GM11168 (cell line): Measurements from ENCODE around the gene CTNNA2.

Experiments
- in situ Hi-C: fragments of 300-500 bp; cut with MboI; formaldehyde crosslinking; loops from one replicate; pipeline ENCODE4 v1.12.0; 2022; ENCODE audit warnings: low sequenced_read_pairs; ENCODE audit not compliant: unreplicated experiment

CTNNA2 gene

DNA sequence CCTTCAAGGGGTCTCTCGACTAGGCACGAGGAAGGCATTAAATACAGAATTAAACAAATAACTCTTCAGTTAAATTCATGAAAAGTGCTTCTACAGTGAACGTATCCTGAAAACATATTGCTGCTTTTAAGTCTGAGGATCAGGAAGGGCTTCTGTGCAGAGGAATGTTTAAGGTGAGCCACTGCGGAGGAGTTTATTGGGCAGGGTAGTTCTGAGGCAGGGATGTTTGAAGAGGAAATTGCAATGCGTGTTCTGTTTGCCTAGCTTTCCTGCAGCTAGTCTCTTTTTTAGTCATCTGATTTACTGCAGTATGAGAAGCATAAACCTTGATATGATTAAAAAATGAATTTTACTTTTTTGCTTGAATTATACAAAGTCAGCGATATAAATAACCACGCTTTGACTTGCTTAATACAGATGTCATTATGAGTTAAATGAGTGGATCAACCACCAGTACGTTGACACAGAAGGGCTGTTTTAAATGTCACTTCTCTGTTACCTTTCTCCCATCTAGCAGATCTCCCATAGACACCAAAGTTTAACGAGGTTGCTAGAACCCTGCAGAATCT is 98.7 kb downstream of the CTNNA2 start:
- in situ Hi-C loops = no loop called here

GRCh38 chr2:79612999-79613398 is 100.1 kb downstream of the CTNNA2 start:
- in situ Hi-C loops = no loop called here

DNA sequence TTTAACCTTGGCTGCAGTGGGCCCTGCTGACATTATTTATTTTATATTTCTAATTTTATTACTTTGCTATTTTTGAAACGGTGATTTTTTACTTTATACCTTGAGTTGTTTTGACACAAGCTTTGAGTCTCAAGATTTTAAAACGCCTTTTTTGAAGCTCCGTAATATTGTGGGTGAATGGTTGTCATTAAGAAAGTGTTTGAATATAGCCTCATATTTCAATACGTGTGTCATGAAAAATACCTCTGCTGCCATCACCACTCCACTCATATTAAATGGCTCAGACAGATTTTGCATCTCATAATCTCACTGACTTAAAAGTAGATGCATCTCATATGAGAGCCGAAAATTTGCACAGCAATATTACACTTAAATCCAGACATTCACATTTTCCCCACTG is 106.6 kb downstream of the CTNNA2 start:
- in situ Hi-C loops = no loop called here

DNA sequence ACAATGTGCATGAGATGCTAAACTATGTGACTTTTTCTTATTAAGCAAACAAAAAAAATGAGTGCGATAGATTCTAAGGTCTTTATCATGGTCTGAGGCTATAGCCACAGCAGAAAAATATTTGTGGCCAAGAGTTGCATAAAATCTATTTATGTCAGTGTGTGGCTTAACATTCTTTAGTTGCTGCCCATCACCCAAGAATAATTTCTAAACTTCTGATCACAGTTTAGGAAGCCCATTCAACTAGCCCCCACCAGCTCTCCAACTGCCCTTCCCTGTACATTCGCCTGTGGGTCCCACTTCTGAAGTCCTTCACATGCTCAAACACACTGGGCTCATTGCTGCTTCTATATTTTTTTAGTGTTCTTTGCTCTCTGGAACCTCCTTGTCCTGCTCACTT is 107.1 kb downstream of the CTNNA2 start:
- in situ Hi-C loops = no loop called here

GRCh38 chr2:79620679-79621078 is 107.8 kb downstream of the CTNNA2 start:
- in situ Hi-C loops = no loop called here

DNA sequence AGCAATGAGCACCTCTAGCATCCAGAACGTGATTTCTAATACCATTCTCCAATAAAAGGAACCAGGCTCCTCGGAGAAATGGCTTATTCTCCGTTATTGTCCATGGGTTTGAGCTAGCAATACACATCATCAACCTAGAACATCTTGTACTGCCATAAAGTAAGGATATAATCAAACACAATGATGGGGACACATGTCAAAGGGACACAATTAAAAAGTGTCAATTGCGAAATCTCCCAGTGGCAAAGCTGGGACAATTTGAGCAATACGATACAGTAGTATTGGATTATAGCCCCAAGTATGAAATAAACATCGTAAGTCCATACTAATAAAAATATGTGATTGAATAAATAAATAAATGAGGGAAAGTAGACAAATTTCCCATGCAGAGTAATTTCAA is 108.4 kb downstream of the CTNNA2 start:
- in situ Hi-C loops = no loop called here

DNA sequence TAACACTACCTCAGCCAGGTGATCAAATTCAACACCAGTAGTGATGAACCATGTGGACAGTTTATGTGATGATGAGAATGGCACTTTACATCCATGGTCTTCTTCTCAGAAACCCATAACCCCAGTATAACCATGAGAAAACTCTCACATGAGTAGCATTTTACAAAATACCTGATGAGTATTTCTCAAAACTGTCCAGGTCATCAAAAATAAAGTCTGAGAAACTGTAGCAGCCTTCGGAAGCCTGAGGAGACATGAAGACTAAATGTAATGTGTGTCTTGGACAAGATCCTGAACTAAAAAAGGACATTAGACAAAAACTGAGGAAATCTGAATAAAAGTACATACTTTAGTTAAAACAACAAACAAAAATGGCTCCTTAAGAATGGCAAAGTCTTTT is 108.9 kb downstream of the CTNNA2 start:
- in situ Hi-C loops = no loop called here

- in situ Hi-C loops = no loop called here
Measured at GRCh38 chr2:79622508-79622907, 109.7 kb downstream of the CTNNA2 start.

GRCh38 chr2:79627237-79627636 is 114.4 kb downstream of the CTNNA2 start:
- in situ Hi-C loops = no loop called here

- in situ Hi-C loops = no loop called here
Measured at GRCh38 chr2:79630060-79630459, 117.2 kb downstream of the CTNNA2 start.

DNA sequence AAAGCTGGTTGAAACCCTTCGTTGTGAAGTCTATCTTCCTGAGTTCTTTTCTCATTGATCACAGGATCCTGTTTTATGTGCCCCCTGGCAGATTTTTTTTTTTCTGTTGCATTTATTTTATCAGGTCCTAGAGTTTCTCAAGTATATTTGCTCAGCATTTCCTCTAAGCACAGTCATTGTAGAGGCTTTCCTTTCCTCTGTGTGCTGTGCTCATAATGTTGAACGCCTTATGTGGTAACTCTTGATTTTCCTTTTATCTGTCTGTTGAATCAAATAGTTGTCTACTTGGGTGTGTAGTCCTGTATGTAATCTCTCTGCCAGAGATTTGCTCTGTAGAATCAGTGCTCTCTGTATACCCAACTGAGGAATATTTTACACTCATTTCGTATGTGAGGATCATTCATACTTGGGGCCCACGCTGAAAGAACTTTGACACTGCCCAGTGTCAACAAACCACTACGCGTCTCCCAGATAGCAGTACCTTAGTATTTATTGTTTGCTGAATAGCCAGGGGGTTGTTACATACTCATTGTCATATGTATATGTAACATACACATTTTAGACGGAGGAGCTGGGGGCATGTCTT is 118.2 kb downstream of the CTNNA2 start:
- in situ Hi-C loops = no loop called here

GRCh38 chr2:79638410-79638809 is 125.6 kb downstream of the CTNNA2 start:
- in situ Hi-C loops = no loop called here

DNA sequence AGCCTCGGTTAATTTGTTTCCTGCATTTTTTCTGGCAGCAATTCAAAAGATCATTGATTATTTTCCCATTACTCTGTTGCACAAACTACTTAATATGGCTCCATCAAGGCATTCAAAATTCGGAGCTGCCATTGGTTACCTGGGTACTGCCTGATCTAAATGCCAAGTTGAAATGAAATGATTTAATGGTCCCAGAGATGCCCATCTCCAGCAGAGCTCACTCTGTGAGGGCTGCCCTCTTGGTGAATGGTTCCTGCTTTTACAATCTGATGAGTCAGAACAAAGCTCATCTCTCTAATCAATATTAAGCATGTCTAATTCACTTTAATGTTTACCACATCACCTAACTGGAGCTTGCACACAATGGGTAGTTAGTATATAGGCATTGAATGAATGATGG is 126.1 kb downstream of the CTNNA2 start:
- in situ Hi-C loops = no loop called here

DNA sequence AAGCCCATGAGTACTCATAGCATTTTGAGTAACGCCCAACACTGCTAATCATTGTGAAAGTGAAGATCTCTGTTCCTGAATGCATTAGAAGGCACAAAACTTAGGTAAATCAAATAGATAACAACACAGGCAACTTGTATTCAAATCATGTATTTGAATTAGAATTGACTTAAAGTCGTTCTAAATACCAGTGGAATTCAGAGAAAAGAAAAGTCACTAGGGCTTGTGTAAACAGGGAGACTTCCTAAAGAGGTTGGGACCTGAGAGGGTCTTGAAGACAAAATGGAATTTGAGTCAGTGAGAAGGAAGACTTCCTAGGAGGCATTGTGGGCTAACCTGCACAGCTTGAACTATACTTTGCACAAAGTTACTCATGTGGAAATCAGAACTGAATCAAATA is 127.2 kb downstream of the CTNNA2 start:
- in situ Hi-C loops = no loop called here

- in situ Hi-C loops = no loop called here
Measured at GRCh38 chr2:79649531-79649930, 136.7 kb downstream of the CTNNA2 start.

GRCh38 chr2:79660557-79660956 is 147.7 kb downstream of the CTNNA2 start:
- in situ Hi-C loops = no loop called here

GRCh38 chr2:79665091-79665490 is 152.2 kb downstream of the CTNNA2 start:
- in situ Hi-C loops = no loop called here

DNA sequence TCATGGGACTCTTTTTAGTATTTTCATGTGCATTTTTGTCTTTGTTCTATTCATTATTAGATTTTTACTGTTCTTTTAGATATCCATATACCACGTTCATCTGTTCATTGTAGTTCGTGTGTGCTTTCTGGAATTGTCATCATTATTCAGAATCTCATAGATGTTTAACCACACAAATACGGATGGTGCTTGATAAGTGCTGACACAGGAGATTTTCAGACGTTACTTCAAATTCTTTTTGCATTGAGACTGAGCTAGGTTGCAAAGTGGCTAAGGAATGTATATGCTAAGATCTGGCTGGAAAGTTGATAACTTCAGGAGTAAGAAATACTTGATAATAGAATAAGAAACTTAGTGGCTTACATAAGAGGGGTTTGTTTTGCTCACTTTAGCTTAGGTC is 153.6 kb downstream of the CTNNA2 start:
- in situ Hi-C loops = no loop called here

GRCh38 chr2:79669714-79670113 is 156.9 kb downstream of the CTNNA2 start:
- in situ Hi-C loops = no loop called here

GRCh38 chr2:79670198-79670597 is 157.3 kb downstream of the CTNNA2 start:
- in situ Hi-C loops = no loop called here

DNA sequence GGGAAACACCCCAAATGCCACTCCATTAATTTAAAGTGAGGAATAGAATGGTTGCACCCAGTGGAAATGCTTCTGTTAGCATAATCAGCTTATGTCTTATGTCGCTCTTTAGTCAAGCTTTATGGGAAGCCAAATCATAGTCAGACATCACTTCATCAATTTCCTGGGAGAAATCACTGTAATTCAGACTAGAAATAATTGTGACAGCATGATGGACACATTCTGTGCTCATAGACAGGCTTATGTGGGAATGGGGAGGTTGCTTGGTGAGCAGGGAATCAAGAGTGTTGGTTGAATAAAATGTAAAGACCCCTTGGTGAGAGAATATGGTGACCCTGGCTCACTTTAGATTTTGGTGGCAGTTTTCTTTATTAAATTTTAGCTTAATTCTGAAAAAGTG is 174.0 kb downstream of the CTNNA2 start:
- in situ Hi-C loops = no loop called here

DNA sequence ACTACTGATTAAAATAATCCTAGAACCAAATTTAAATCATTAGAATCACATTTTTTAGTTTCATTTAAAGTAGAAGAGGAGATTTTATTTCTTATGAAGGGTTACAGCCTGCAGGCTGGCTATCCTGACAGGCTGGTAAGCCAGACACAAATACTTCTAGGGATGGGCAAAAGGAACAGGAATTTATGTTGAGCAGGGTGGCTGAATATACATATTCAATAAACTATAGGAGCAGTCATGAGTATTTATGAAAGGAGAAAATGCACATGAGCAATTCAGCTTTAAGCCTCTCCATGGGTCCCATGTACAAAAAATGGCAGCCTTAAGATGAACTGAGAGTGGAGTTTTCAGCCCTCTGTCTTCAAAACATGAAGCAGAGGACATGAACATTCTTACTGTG is 182.4 kb downstream of the CTNNA2 start:
- in situ Hi-C loops = no loop called here

- in situ Hi-C loops = no loop called here
Measured at GRCh38 chr2:79697200-79697599, 184.3 kb downstream of the CTNNA2 start.
